Measurements from ENCODE around the gene COG7. TPM values are rescaled to one million over a fixed set of nuclear protein-coding genes. Genes with fewer than 3 reads are reported as not detected.

Gene COG7
- polyA plus RNA-seq, 1 donor (not counting 4 experiments of a cell fraction or from before 2014, with no cell fraction given): 14.7 TPM

- H3K79me2 ChIP-seq (ENCODE audit: control insufficient read depth, insufficient read depth, low read length): no peaks in the 10 kb centered on the region
- dilution Hi-C loops (cut with MboI; ENCODE audit: extremely low pct_ligation_motif_present, low sequenced_read_pairs): loop anchor here (25.0 kb wide), 1 partner anchor 223 kb away; no protein-coding TSS in a partner anchor
- no peak overlapping the region for H3K27ac ChIP-seq (ENCODE audit: control insufficient read depth, insufficient read depth, low read length)
- H3K4me1 ChIP-seq (ENCODE audit: control insufficient read depth, extremely low read depth, insufficient read depth, low read length): no peaks in the 10 kb centered on the region
- TF ChIP-seq CTCF (optimal IDR thresholded peaks at IDR 0.05 in 1 of 3, IDR thresholded peaks at IDR 0.05 in 1 of 3, conservative IDR thresholded peaks at IDR 0.05 in 1 of 3; ENCODE audit: extremely low read depth in 1 of 3, insufficient read depth in 2 of 3, low read length in 3 of 3): no peak
- TF ChIP-seq EZH2 (IDR thresholded peaks at IDR 0.05; ENCODE audit: low read length): no peak
- DNase-seq (ENCODE audit: low read depth, low spot score) (no peak), FAIRE-seq (no peak)
- no peaks in the 10 kb centered on the region for H3K27me3 ChIP-seq (ENCODE audit: control insufficient read depth, extremely low read depth, insufficient read depth, low read length)
- peaks cover 0 to 2% of the 10 kb centered on the region in 2 experiments for H3K36me3 ChIP-seq (ENCODE audit: control insufficient read depth in 2 of 2, extremely low read depth in 1 of 2, insufficient read depth in 2 of 2, low read length in 2 of 2)
- H3K4me2 ChIP-seq (ENCODE audit: control insufficient read depth, extremely low read depth, insufficient read depth, low read depth, low read length): no peak overlapping the region
- H4K20me1 ChIP-seq (ENCODE audit: control insufficient read depth, extremely low read depth, insufficient read depth, low read length): no peaks in the 10 kb centered on the region
- H3K9me3 ChIP-seq (ENCODE audit: control insufficient read depth, low read depth, low read length): no peaks in the 10 kb centered on the region
- H3K4me3 ChIP-seq (ENCODE audit: control insufficient read depth in 2 of 3, extremely low read depth in 1 of 3, insufficient read depth in 2 of 3, low read depth in 1 of 3, low read length in 3 of 3): no peak overlapping the region
- H3K9ac ChIP-seq (ENCODE audit: control insufficient read depth, extremely low read depth, insufficient read depth, low read length): no peak overlapping the region
- H3K9me1 ChIP-seq (ENCODE audit: control insufficient read depth, extremely low read depth, insufficient read depth, low read length): no peaks in the 10 kb centered on the region
- H2AFZ ChIP-seq (ENCODE audit: control insufficient read depth, low read length): no peak overlapping the region
Measured at GRCh38 chr16:23384878-23385277, 68.1 kb downstream of the COG7 start.

- no peak for FAIRE-seq
- no peak for TF ChIP-seq EZH2 (IDR thresholded peaks at IDR 0.05; ENCODE audit: low read length)
- no peak for TF ChIP-seq CTCF (optimal IDR thresholded peaks at IDR 0.05 in 1 of 3, IDR thresholded peaks at IDR 0.05 in 1 of 3, conservative IDR thresholded peaks at IDR 0.05 in 1 of 3; ENCODE audit: extremely low read depth in 1 of 3, insufficient read depth in 2 of 3, low read length in 3 of 3)
- H3K4me2 ChIP-seq (ENCODE audit: control insufficient read depth, extremely low read depth, insufficient read depth, low read depth, low read length): no peak overlapping the region
Measured at GRCh38 chr16:23383881-23384280, 69.1 kb downstream of the COG7 start.

More at GRCh38 chr16:23383881-23384280, 69.1 kb downstream of the COG7 start:
- Histone ChIP-seq H3K4me3 (ENCODE audit: control insufficient read depth in 2 of 3, extremely low read depth in 1 of 3, insufficient read depth in 2 of 3, low read depth in 1 of 3, low read length in 3 of 3) (no peak overlapping the region), H3K27me3 (ENCODE audit: control insufficient read depth, extremely low read depth, insufficient read depth, low read length) (no peaks in the 10 kb centered on the region), H3K9ac (ENCODE audit: control insufficient read depth, extremely low read depth, insufficient read depth, low read length) (no peak overlapping the region), H3K9me1 (ENCODE audit: control insufficient read depth, extremely low read depth, insufficient read depth, low read length) (no peaks in the 10 kb centered on the region), H3K9me3 (ENCODE audit: control insufficient read depth, low read depth, low read length) (no peaks in the 10 kb centered on the region), H3K4me1 (ENCODE audit: control insufficient read depth, extremely low read depth, insufficient read depth, low read length) (no peaks in the 10 kb centered on the region), H3K79me2 (ENCODE audit: control insufficient read depth, insufficient read depth, low read length) (no peaks in the 10 kb centered on the region), H3K27ac (ENCODE audit: control insufficient read depth, insufficient read depth, low read length) (no peak overlapping the region), H3K36me3 (ENCODE audit: control insufficient read depth in 2 of 2, extremely low read depth in 1 of 2, insufficient read depth in 2 of 2, low read length in 2 of 2) (no peaks in the 10 kb centered on the region), H2AFZ (ENCODE audit: control insufficient read depth, low read length) (no peak overlapping the region), H4K20me1 (ENCODE audit: control insufficient read depth, extremely low read depth, insufficient read depth, low read length) (no peaks in the 10 kb centered on the region)
- no peak for DNase-seq (ENCODE audit: low read depth, low spot score)
- dilution Hi-C loops (cut with MboI; ENCODE audit: extremely low pct_ligation_motif_present, low sequenced_read_pairs): loop anchor here (25.0 kb wide), 1 partner anchor 222 kb away; no protein-coding TSS in a partner anchor

Measured in keratinocyte (primary cell).